ENCODE data around the gene BCAP29.
A peak's percentile ranks its signal among the peaks of the same experiment; 100 is the strongest.

Gene BCAP29

DNA sequence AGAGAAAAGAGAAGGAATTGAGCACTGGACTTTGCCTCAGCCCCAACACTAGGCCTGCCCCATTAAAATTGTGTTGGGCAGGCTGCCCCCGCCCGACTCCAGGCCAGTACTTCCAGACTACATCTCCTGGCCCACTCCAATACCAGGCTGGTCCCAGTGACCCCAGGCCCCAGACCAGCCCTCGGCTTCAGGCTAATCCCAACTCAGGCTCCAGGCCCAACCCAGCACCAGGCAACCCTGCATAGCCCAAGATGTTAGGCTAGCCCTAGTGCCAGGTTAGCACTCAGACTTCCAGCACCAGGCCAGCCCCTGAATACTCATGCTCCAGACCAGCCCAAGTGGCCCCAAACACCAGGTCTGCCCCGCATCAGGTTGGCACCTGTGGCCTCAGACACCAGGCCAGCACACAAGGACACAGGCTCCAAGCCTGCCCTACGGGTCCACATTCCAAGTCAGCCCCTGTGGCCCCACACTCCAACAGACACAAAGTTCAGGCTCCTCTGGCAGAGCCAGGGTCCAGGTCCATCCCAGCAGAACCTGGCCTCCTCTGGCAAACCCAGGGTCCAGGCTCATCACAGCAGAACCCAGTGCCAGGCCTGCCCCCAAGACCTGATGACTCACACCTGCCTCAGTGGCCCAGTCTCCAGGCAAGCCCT lies 36.6 kb upstream of the BCAP29 start:
- H3K27ac ChIP-seq (ENCODE audit: poor library complexity, severe bottlenecking): no peak overlapping the region
- H3K27me3 ChIP-seq (ENCODE audit: insufficient read depth, poor library complexity, severe bottlenecking): no peaks in the 10 kb centered on the region
- ATAC-seq (ENCODE audit: low read depth) (no peak), DNase-seq (ENCODE audit: low spot score) (no peak)
- peaks cover 36% of the 10 kb centered on the region for H3K36me3 ChIP-seq (ENCODE audit: low read depth)
- no peak overlapping the region for H3K4me3 ChIP-seq (ENCODE audit: severe bottlenecking)
- peaks cover 9% of the 10 kb centered on the region for H3K9me3 ChIP-seq (ENCODE audit: severe bottlenecking)
- TF ChIP-seq, protein P1, sequence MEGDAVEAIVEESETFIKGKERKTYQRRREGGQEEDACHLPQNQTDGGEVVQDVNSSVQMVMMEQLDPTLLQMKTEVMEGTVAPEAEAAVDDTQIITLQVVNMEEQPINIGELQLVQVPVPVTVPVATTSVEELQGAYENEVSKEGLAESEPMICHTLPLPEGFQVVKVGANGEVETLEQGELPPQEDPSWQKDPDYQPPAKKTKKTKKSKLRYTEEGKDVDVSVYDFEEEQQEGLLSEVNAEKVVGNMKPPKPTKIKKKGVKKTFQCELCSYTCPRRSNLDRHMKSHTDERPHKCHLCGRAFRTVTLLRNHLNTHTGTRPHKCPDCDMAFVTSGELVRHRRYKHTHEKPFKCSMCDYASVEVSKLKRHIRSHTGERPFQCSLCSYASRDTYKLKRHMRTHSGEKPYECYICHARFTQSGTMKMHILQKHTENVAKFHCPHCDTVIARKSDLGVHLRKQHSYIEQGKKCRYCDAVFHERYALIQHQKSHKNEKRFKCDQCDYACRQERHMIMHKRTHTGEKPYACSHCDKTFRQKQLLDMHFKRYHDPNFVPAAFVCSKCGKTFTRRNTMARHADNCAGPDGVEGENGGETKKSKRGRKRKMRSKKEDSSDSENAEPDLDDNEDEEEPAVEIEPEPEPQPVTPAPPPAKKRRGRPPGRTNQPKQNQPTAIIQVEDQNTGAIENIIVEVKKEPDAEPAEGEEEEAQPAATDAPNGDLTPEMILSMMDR (IDR thresholded peaks at IDR 0.05; ENCODE audit: poor library complexity, severe bottlenecking): no peak
- H3K4me1 ChIP-seq (ENCODE audit: insufficient read depth, poor library complexity, severe bottlenecking): no peaks in the 10 kb centered on the region

GRCh38 chr7:107544848-107545591 lies 35.0 kb upstream of the BCAP29 start:
- TF ChIP-seq, protein P1 (IDR thresholded peaks at IDR 0.05; ENCODE audit: poor library complexity, severe bottlenecking): no peak
- ATAC-seq (ENCODE audit: low read depth): no peak
- DNase-seq (ENCODE audit: low spot score): no peak
- Histone ChIP-seq H3K4me3 (ENCODE audit: severe bottlenecking) (no peak overlapping the region), H3K27ac (ENCODE audit: poor library complexity, severe bottlenecking) (no peak overlapping the region), H3K36me3 (ENCODE audit: low read depth) (peaks cover 38% of the 10 kb centered on the region), H3K4me1 (ENCODE audit: insufficient read depth, poor library complexity, severe bottlenecking) (no peaks in the 10 kb centered on the region), H3K27me3 (ENCODE audit: insufficient read depth, poor library complexity, severe bottlenecking) (no peaks in the 10 kb centered on the region), H3K9me3 (ENCODE audit: severe bottlenecking) (peaks cover 9% of the 10 kb centered on the region)

- Histone ChIP-seq H3K27me3 (ENCODE audit: insufficient read depth, poor library complexity, severe bottlenecking) (no peaks in the 10 kb centered on the region), H3K4me1 (ENCODE audit: insufficient read depth, poor library complexity, severe bottlenecking) (no peaks in the 10 kb centered on the region), H3K9me3 (ENCODE audit: severe bottlenecking) (no peaks in the 10 kb centered on the region), H3K4me3 (ENCODE audit: severe bottlenecking) (no peak overlapping the region), H3K36me3 (ENCODE audit: low read depth) (peaks cover 55% of the 10 kb centered on the region), H3K27ac (ENCODE audit: poor library complexity, severe bottlenecking) (no peak overlapping the region)
- TF ChIP-seq, protein P1 (IDR thresholded peaks at IDR 0.05; ENCODE audit: poor library complexity, severe bottlenecking): no peak
- no peak for ATAC-seq (ENCODE audit: low read depth)
- no peak for DNase-seq (ENCODE audit: low spot score)
These were observed 28.1 kb upstream of the BCAP29 start for GRCh38 chr7:107551936-107552335.

GRCh38 chr7:107555893-107556292 lies 24.2 kb upstream of the BCAP29 start:
- H3K27me3 ChIP-seq (ENCODE audit: insufficient read depth, poor library complexity, severe bottlenecking): no peaks in the 10 kb centered on the region
- TF ChIP-seq, protein P1 (IDR thresholded peaks at IDR 0.05; ENCODE audit: poor library complexity, severe bottlenecking): no peak
- peaks cover 73% of the 10 kb centered on the region for H3K36me3 ChIP-seq (ENCODE audit: low read depth)
- H3K4me1 ChIP-seq (ENCODE audit: insufficient read depth, poor library complexity, severe bottlenecking): peaks cover 19% of the 10 kb centered on the region
- no peak overlapping the region for H3K4me3 ChIP-seq (ENCODE audit: severe bottlenecking)
- no peak for ATAC-seq (ENCODE audit: low read depth)
- no peak for DNase-seq (ENCODE audit: low spot score)
- no peak overlapping the region for H3K27ac ChIP-seq (ENCODE audit: poor library complexity, severe bottlenecking)
- no peaks in the 10 kb centered on the region for H3K9me3 ChIP-seq (ENCODE audit: severe bottlenecking)

DNA sequence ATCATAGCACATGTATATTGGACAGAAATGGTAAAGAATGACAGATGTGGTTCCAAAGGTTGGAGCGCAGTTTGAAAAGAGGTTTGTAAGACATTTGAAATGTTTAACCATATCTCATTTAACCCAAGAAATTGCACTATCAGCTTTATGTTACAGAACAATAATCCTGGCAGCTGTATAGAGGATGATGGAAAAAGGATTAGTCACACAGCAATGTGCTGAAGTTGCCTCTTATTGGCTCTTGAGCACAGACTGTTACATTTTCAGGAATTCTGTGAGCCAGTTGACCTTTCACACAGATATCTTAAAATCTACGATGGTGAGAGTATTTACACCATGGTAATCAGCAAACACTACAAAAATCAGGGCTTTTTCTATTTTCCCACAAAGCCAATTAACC lies 20.2 kb upstream of the BCAP29 start:
- H3K9me3 ChIP-seq (ENCODE audit: severe bottlenecking): no peaks in the 10 kb centered on the region
- H3K27me3 ChIP-seq (ENCODE audit: insufficient read depth, poor library complexity, severe bottlenecking): no peaks in the 10 kb centered on the region
- peaks cover 50% of the 10 kb centered on the region for H3K36me3 ChIP-seq (ENCODE audit: low read depth)
- ATAC-seq (ENCODE audit: low read depth): peak; percentile 15; the same call in 1 of the 3 replicates
- H3K4me1 ChIP-seq (ENCODE audit: insufficient read depth, poor library complexity, severe bottlenecking): peaks cover 33% of the 10 kb centered on the region
- no peak for DNase-seq (ENCODE audit: low spot score)
- TF ChIP-seq, protein P1 (IDR thresholded peaks at IDR 0.05; ENCODE audit: poor library complexity, severe bottlenecking): no peak
- peak overlapping the region; percentile 90 for H3K27ac ChIP-seq (ENCODE audit: poor library complexity, severe bottlenecking)
- H3K4me3 ChIP-seq (ENCODE audit: severe bottlenecking): no peak overlapping the region

Measured in RWPE2 (cell line).